Activated CD4-positive, alpha-beta T cell treated with anti-CD3 and anti-CD28 coated beads, Interleukin-2, Interleukin-6, amounts not matched to agents 100 ng/mL and 50 ng/mL, durations not matched to agents 16 hours and 8 hours (primary cell): Measurements from ENCODE around the gene SDF4.

ENCODE experiments used
- DNase-seq: peaks from one replicate; pipeline ENCODE4 v3.0.0-alpha.2; 2020

The SDF4 gene

GRCh38 chr1:1175221-1176062, 56.4 kb downstream of the SDF4 start:
- no peak for DNase-seq

GRCh38 chr1:1173793-1174415, 57.9 kb downstream of the SDF4 start, which contains the start of gene TTLL10:
TTLL10 (plus strand) TSS chr1:1173880; CDS start chr1:1179216, 5,336 bp downstream.
- DNase-seq, result peak; percentile 26

- DNase-seq, result no peak
Observed at GRCh38 chr1:1173061-1173792, 58.6 kb downstream of the SDF4 start.

GRCh38 chr1:1171546-1172340, 60.1 kb downstream of the SDF4 start:
- no peak for DNase-seq

- no peak for DNase-seq
Observed at GRCh38 chr1:1171161-1171545, 60.6 kb downstream of the SDF4 start.

GRCh38 chr1:1170215-1171091, 61.3 kb downstream of the SDF4 start:
- no peak for DNase-seq

GRCh38 chr1:1169429-1170214, 62.2 kb downstream of the SDF4 start:
- DNase-seq, result no peak

GRCh38 chr1:1168451-1169411, 63.1 kb downstream of the SDF4 start:
- no peak for DNase-seq

- DNase-seq, result no peak
Observed at GRCh38 chr1:1167841-1168450, 63.9 kb downstream of the SDF4 start.

- no peak for DNase-seq
Observed at GRCh38 chr1:1167398-1167821, 64.4 kb downstream of the SDF4 start.
